HG02970 (cell line): ENCODE results near the gene GPR12.

ENCODE experiments used
- ATAC-seq: cut with Tn5 transposase; IDR thresholded peaks from one replicate; pipeline ENCODE4 v1.9.1; 2021; ENCODE audit warnings: mild to moderate bottlenecking, moderate library complexity, moderate number of reproducible peaks; ENCODE audit not compliant: unreplicated experiment, low FRiP score

The GPR12 gene

GRCh38 chr13:26706381-26706780 lies 54.2 kb downstream of the GPR12 start:
- no peak for ATAC-seq

GRCh38 chr13:26705536-26705935 lies 55.0 kb downstream of the GPR12 start:
- ATAC-seq = no peak
